Neural cell (in vitro differentiated cells): ENCODE data around the gene HUS1.

Experiments
- EP300 ChIP-seq: fragments of 450-650 bp; conservative IDR thresholded peaks from 2 replicates; pipeline ENCODE4 v1.6.1; 2014; ENCODE audit warnings: antibody characterized with exemption, mild to moderate bottlenecking, moderate library complexity; ENCODE audit not compliant: poor library complexity, severe bottlenecking
- POLR2AphosphoS5 ChIP-seq: IDR thresholded peaks from 2 replicates; pipeline ENCODE4 v1.6.1; 2012
- TF ChIP-seq, protein P1 (sequence below): fragments of 450-650 bp; IDR thresholded peaks from 2 replicates; pipeline ENCODE4 v1.5.1; 2014; ENCODE audit warnings: antibody characterized with exemption, mild to moderate bottlenecking, moderate library complexity; ENCODE audit not compliant: poor library complexity, severe bottlenecking
- TF ChIP-seq, protein P2 (sequence below): IDR thresholded peaks from 2 replicates; pipeline ENCODE4 v1.6.1; 2012; ENCODE audit warnings: borderline replicate concordance

DNA sequence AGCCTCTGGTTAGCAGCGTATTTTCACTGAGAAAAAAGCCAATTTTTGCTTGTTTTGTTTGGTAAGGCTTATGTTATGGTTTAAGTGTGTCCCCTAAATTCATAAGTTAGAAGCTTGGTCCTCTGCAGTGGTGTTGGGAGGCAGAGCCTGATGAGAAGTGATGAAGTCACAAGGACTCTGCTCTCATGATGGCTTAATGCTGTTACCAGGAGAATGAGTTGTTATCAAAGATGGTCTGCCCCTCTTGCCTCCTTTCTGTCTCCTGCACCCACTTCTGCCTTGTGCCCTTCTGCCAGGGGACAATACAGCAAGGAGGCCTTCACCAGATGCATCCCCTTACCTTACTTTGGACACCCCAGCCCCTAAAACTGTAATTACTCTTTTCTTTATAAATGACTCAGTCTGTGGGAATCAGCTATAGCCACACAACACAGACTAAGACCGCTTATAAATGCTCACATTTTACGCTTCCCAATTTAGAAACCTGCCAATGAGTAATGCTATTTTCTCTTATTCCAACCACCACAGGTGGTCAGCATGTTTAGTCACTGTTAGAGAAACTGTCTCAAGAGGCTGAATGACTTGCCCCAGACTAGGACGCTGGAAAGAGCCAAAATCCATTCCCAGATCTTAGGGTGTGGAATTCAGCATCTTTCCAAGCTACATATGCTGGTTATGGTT is 25.0 kb downstream of the HUS1 start:
- TF ChIP-seq, protein P1, sequence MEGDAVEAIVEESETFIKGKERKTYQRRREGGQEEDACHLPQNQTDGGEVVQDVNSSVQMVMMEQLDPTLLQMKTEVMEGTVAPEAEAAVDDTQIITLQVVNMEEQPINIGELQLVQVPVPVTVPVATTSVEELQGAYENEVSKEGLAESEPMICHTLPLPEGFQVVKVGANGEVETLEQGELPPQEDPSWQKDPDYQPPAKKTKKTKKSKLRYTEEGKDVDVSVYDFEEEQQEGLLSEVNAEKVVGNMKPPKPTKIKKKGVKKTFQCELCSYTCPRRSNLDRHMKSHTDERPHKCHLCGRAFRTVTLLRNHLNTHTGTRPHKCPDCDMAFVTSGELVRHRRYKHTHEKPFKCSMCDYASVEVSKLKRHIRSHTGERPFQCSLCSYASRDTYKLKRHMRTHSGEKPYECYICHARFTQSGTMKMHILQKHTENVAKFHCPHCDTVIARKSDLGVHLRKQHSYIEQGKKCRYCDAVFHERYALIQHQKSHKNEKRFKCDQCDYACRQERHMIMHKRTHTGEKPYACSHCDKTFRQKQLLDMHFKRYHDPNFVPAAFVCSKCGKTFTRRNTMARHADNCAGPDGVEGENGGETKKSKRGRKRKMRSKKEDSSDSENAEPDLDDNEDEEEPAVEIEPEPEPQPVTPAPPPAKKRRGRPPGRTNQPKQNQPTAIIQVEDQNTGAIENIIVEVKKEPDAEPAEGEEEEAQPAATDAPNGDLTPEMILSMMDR: no peak
- TF ChIP-seq EP300: no peak
- TF ChIP-seq POLR2AphosphoS5: no peak
- TF ChIP-seq, protein P2, sequence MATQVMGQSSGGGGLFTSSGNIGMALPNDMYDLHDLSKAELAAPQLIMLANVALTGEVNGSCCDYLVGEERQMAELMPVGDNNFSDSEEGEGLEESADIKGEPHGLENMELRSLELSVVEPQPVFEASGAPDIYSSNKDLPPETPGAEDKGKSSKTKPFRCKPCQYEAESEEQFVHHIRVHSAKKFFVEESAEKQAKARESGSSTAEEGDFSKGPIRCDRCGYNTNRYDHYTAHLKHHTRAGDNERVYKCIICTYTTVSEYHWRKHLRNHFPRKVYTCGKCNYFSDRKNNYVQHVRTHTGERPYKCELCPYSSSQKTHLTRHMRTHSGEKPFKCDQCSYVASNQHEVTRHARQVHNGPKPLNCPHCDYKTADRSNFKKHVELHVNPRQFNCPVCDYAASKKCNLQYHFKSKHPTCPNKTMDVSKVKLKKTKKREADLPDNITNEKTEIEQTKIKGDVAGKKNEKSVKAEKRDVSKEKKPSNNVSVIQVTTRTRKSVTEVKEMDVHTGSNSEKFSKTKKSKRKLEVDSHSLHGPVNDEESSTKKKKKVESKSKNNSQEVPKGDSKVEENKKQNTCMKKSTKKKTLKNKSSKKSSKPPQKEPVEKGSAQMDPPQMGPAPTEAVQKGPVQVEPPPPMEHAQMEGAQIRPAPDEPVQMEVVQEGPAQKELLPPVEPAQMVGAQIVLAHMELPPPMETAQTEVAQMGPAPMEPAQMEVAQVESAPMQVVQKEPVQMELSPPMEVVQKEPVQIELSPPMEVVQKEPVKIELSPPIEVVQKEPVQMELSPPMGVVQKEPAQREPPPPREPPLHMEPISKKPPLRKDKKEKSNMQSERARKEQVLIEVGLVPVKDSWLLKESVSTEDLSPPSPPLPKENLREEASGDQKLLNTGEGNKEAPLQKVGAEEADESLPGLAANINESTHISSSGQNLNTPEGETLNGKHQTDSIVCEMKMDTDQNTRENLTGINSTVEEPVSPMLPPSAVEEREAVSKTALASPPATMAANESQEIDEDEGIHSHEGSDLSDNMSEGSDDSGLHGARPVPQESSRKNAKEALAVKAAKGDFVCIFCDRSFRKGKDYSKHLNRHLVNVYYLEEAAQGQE: no peak
